Measurements from ENCODE around the gene CIDEA.

The CIDEA gene

DNA sequence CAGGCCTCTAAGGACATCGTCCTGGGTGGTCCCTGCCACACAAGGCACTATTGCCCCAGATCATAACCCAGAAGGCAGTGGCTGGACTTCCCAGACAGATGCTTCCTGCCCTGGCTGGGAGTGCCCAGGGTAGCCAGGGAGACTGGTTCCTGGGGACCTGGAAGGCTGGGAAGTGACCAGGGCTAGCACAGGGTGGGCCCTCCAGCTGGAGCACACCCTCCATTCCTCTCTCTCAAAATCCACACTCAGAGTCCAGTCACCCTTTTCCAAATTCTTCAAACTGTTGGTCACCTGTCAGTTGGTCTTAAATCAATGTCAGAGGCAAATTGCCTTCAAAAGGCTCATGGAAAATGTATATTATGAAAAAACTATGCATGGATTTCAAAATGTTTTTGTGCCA lies 42.3 kb downstream of the CIDEA start:
- no peak for DNase-seq (ENCODE audit: low read depth in 2 of 2, low spot score in 1 of 2)

DNA sequence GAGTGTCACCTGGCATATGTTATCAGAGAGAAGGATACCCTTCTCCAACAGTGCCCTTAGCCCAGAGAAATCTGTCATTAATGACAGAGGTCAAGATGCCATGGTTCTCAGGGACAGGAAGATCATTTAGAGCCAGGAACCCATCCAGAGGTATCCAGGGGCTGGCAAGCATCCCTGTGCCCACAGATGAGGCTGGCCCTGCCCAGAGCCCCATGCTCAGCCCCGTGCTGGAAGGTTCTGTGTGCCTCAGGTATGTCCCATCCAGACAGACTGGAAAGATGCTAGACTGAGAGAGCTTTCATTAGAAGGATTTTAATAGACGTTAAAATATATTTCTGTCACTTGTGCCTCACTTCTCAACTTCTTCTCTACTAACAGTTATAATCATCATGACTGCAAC lies 45.7 kb downstream of the CIDEA start:
- no peak for DNase-seq (ENCODE audit: low read depth in 2 of 2, low spot score in 1 of 2)

- DNase-seq (ENCODE audit: low read depth in 2 of 2, low spot score in 1 of 2), result no peak
Measured at GRCh38 chr18:12301263-12302005, 47.3 kb downstream of the CIDEA start.

DNA sequence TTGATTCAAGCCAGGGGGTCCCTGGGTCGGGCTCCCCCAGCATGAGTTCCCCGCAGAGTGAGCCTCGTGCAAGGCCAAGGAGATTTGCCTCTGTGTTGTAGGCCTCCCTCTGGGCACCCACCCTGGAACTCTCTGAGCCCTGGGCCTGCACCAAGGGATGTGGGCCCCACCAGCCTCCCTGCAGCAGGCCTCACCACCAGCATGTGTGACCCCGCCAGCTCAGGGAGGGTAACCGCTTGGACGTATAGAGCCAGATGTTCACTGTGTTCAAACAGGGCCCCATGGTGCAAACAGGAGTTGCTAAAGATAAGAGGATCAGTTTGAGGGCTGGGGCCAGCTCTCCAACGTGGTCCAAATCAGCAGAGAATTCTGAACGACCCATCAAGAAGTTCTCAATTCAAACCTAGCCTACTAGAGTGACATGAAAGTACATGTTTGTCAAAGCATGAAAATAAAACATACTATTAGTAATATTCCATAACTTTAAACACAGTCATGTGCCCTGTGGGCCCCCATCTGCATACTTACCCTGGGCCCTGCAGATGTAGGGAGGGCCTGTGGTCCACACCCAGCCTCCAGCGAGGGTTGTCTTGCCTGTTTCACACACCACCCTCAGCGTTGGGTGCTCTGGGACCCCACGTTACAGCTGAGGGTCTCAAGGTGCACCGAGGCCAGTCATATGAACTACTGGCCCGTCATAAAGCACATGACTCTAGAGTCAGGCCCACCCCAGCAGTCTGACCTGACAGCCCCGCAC lies 48.4 kb downstream of the CIDEA start:
- DNase-seq (ENCODE audit: low read depth in 2 of 2, low spot score in 1 of 2), result no peak

GRCh38 chr18:12304351-12305210 lies 50.4 kb downstream of the CIDEA start:
- no peak for DNase-seq (ENCODE audit: low read depth in 2 of 2, low spot score in 1 of 2)

- DNase-seq (ENCODE audit: low read depth in 2 of 2, low spot score in 1 of 2), result no peak
Measured at GRCh38 chr18:12305211-12305610, 51.0 kb downstream of the CIDEA start.

- DNase-seq (ENCODE audit: low read depth in 2 of 2, low spot score in 1 of 2), result no peak
Measured at GRCh38 chr18:12305930-12306629, 51.9 kb downstream of the CIDEA start.

- DNase-seq (ENCODE audit: low read depth in 2 of 2, low spot score in 1 of 2), result no peak
Measured at GRCh38 chr18:12306752-12307700, 52.9 kb downstream of the CIDEA start.

- DNase-seq (ENCODE audit: low read depth in 2 of 2, low spot score in 1 of 2), result no peak
Measured at GRCh38 chr18:12307701-12308385, 53.7 kb downstream of the CIDEA start, which contains the start of gene TUBB6. Gene TUBB6 (plus strand): TSS chr18:12308241. CDS start chr18:12308293, 52 bp downstream.

GRCh38 chr18:12308386-12309100 lies 54.4 kb downstream of the CIDEA start:
- no peak for DNase-seq (ENCODE audit: low read depth in 2 of 2, low spot score in 1 of 2)

DNA sequence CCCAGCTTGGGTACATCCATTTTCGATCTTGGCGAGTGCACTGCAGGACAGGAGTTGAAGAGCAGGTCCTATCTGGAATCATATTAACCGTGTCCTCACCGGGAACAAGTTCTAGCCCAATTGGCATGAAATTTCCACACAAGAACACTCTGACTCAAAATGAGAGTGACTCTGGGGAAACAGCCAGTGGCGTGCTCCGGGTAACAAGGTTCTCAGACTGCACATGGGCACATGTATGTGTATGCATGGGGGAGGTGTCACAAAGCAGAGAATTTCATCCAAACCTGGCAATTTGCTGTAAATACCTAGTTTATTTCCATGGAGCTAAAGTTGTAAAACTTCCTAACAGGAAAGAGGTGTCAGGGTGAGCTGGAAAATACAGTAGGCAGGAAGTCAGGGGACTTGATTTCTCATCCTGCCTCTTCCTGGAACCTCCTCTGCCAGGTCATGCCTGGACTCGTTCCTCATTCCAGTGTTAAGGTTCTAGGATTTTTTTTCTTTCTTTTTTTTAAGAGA lies 55.6 kb downstream of the CIDEA start:
- DNase-seq (ENCODE audit: low read depth in 2 of 2, low spot score in 1 of 2), result no peak

DNA sequence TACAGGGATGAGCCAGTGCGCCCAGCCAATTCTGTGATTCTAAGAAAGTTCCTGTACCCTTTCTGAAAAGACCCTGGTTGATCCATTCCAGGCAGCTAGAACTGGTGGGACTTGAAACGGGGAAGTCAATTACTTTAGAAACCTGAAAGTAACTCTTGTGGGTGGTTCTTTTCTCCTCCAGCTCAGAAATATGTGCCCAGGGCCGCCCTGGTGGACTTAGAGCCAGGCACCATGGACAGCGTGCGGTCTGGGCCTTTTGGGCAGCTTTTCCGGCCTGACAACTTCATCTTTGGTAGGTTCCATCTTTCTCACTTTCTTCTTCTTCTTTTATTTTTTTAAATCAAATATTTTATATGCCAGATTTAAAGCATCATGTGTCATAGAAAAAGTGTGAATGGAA lies 56.6 kb downstream of the CIDEA start:
- DNase-seq (ENCODE audit: low read depth in 2 of 2, low spot score in 1 of 2), result no peak

- no peak for DNase-seq (ENCODE audit: low read depth in 2 of 2, low spot score in 1 of 2)
Measured at GRCh38 chr18:12312976-12313375, 58.8 kb downstream of the CIDEA start.

GRCh38 chr18:12313530-12314245 lies 59.5 kb downstream of the CIDEA start:
- no peak for DNase-seq (ENCODE audit: low read depth in 2 of 2, low spot score in 1 of 2)

DNA sequence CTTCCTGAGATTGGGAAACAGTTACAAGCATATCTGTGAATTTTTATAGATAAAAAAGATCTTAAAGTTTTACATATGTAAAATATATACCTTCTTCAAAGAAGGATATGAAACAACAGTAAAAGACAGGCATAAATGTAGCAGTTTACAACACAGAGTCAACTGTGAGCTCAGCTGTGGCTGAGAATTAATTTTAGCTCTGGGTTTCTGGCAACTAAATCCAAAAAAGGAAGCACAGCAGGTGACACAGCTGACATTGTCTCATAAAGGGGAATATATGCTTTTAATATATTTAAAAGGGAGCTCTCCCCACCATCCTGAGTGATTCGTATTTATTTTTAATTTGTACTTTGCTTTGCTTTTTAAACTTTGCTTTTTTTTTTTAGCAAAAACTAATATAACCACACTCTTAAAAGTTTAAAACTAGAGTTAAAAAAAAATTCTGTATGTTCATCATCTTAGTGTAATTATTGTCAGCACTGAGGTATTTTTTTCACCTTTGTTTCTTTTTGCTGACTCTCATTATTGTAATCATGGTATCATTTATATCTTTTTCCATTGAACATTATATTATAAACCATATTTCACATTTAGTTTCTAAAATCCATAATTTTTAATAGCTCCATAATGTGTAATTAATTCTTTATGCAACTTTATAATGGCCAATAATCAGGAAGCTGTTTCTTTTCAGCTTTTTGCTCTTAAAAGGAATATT lies 60.6 kb downstream of the CIDEA start:
- no peak for DNase-seq (ENCODE audit: low read depth in 2 of 2, low spot score in 1 of 2)

GRCh38 chr18:12315490-12315889 lies 61.3 kb downstream of the CIDEA start:
- DNase-seq (ENCODE audit: low read depth in 2 of 2, low spot score in 1 of 2), result no peak

- no peak for DNase-seq (ENCODE audit: low read depth in 2 of 2, low spot score in 1 of 2)
Measured at GRCh38 chr18:12315911-12316310, 61.8 kb downstream of the CIDEA start.

Data from stimulated activated CD8-positive, alpha-beta memory T cell treated with anti-CD3 and anti-CD28 coated beads, Interleukin-4, amount 100 ng/mL, for 4 hours (primary cell).